Measurements from ENCODE around the gene KNDC1. TPM values are rescaled to one million over a fixed set of nuclear protein-coding genes. Genes with fewer than 3 reads are reported as not detected.

The KNDC1 gene
- total and polyA plus RNA-seq, 2 donors (not counting 3 experiments of a cell fraction or from before 2014, with no cell fraction given), result not detected

DNA sequence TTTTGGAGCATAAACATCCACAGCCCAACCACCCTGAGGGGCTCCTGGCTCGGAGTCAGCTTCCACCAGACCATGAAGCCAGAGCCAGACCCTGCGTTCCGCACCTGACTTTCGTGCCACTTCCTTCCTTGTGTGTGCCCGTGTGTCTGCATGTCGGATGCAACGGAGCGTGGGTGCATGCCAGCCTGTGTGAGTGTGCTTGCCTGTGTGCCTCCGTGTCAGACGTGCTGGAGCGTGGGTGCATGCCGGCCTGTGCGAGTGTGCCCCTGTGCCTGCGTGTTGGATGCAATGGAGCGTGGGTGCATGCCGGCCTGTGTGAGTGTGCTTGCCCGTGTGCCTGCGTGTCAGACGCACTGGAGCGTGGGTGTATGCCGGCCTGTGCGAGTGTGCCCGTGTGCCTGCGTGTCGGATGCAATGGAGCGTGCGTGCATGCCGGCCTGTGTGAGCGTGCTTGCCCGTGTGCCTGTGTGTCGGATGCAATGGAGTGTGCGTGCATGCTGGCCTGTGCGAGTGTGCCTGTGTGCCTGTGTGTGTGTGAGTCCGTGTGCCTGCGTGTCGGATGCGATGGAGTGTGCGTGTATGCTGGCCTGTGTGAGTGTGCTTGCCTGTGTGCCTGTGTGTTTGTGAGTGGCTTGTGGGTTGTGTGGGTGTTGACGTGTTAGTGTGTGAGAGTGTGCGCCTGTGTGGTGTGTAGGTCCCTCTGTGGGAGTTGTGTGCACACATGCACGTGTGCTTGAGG lies 28.1 kb upstream of the KNDC1 start:
- H3K9ac ChIP-seq (replicated peaks; ENCODE audit: extremely low read depth, insufficient read depth, low read length), result no peak overlapping the region
- H3K9me3 ChIP-seq (replicated peaks; ENCODE audit: control insufficient read depth, insufficient read depth, low read length), result no peaks in the 10 kb centered on the region
- H3K4me1 ChIP-seq (ENCODE audit: control insufficient read depth, extremely low read depth, insufficient read depth, low read length), result no peaks in the 10 kb centered on the region
- H4K20me1 ChIP-seq (replicated peaks; ENCODE audit: control insufficient read depth, extremely low read depth, insufficient read depth, low read length), result no peaks in the 10 kb centered on the region
- POLR2A ChIA-PET, result no interaction called here
- H3K9me1 ChIP-seq (replicated peaks; ENCODE audit: control insufficient read depth, extremely low read depth, insufficient read depth, low read length), result no peaks in the 10 kb centered on the region
- H3K36me3 ChIP-seq (ENCODE audit: control insufficient read depth in 2 of 2, extremely low read depth in 1 of 2, insufficient read depth in 2 of 2, low read length in 2 of 2), result no peaks in the 10 kb centered on the region
- TF ChIP-seq JUN (IDR thresholded peaks at IDR 0.05; ENCODE audit: borderline replicate concordance, insufficient read depth, insufficient read length, low read depth), result no peak
- TF ChIP-seq EZH2 (IDR thresholded peaks at IDR 0.05; ENCODE audit: borderline replicate concordance, low read depth, low read length, severe bottlenecking), result no peak
- no peak for TF ChIP-seq POLR2A (IDR thresholded peaks at IDR 0.05; ENCODE audit: low read depth, low read length)
- no peak for TF ChIP-seq MAX (IDR thresholded peaks at IDR 0.05; ENCODE audit: insufficient read depth, insufficient read length)
- no peak for TF ChIP-seq FOS (IDR thresholded peaks at IDR 0.05; ENCODE audit: borderline replicate concordance, insufficient read depth, low read length)
- TF ChIP-seq, protein P1, sequence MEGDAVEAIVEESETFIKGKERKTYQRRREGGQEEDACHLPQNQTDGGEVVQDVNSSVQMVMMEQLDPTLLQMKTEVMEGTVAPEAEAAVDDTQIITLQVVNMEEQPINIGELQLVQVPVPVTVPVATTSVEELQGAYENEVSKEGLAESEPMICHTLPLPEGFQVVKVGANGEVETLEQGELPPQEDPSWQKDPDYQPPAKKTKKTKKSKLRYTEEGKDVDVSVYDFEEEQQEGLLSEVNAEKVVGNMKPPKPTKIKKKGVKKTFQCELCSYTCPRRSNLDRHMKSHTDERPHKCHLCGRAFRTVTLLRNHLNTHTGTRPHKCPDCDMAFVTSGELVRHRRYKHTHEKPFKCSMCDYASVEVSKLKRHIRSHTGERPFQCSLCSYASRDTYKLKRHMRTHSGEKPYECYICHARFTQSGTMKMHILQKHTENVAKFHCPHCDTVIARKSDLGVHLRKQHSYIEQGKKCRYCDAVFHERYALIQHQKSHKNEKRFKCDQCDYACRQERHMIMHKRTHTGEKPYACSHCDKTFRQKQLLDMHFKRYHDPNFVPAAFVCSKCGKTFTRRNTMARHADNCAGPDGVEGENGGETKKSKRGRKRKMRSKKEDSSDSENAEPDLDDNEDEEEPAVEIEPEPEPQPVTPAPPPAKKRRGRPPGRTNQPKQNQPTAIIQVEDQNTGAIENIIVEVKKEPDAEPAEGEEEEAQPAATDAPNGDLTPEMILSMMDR (IDR thresholded peaks at IDR 0.05; ENCODE audit: extremely low read depth in 1 of 2, insufficient read depth in 1 of 2, low read depth in 1 of 2, low read length in 2 of 2), result no peak
- TF ChIP-seq POLR2AphosphoS5 (IDR thresholded peaks at IDR 0.05; ENCODE audit: insufficient read depth, low read depth, low read length), result no peak
- TF ChIP-seq MYC (IDR thresholded peaks at IDR 0.05; ENCODE audit: low read depth, low read length), result no peak
- TF ChIP-seq GATA2 (IDR thresholded peaks at IDR 0.05; ENCODE audit: insufficient read depth, insufficient read length, low read depth, low read length), result no peak
- no peak overlapping the region for H3K27ac ChIP-seq (ENCODE audit: insufficient read depth, low read depth, low read length)
- no peak overlapping the region for H3K4me2 ChIP-seq (ENCODE audit: insufficient read depth, low read length)
- H3K4me3 ChIP-seq (replicated peaks in 1 of 3; ENCODE audit: insufficient read depth in 1 of 3, low read depth in 1 of 3, low read length in 3 of 3), result no peak overlapping the region
- CTCF ChIA-PET, result interaction anchor here (0.5 kb wide), 1 partner anchor 12 kb away, joined by 3 read pairs; no protein-coding TSS in a partner anchor
- no peaks in the 10 kb centered on the region for H3K79me2 ChIP-seq (ENCODE audit: control insufficient read depth, insufficient read depth, low read length)
- no TSS peak for BruUV-seq (replicated peaks)
- DNase-seq (ENCODE audit: low read depth, low spot score) (no peak), FAIRE-seq (no peak)
- dilution Hi-C loops (cut with MboI; ENCODE audit: extremely low pct_ligation_motif_present, low sequenced_read_pairs) (no loop called here), intact Hi-C loops (cut with micrococcal nuclease) (no loop called here)
- H2AFZ ChIP-seq (ENCODE audit: low read depth, low read length), result no peak overlapping the region
- no peaks in the 10 kb centered on the region for H3K27me3 ChIP-seq (ENCODE audit: control insufficient read depth in 2 of 2, insufficient read depth in 2 of 2, low read length in 2 of 2)
